ENCODE measurements around the gene PLA2G4A.

DNA sequence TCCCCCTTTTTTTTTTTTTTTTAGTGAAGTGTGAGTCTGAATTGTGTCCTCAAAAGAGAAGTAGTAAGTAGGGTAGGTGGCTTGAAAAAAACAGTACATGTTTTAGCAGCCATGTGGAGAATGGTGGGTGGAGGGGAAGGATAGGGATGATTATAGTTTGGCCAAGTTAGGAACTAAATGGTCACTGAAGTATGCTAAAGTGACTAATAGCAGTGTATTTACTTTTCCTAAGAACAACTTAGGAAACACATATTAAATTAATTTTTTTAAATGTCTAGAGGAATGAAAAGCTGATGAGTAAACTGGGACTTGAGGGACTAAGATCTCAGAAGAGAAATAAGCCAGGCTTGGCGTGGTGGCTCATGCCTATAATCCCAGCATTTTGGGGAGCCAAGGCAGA lies 55.5 kb downstream of the PLA2G4A start:
- no peak for TF ChIP-seq CTCF (IDR thresholded peaks at IDR 0.05)
- no peak for TF ChIP-seq POLR2AphosphoS5 (IDR thresholded peaks at IDR 0.05)
- no peak for TF ChIP-seq EP300 (IDR thresholded peaks at IDR 0.05; ENCODE audit: low read depth)

Data from transverse colon (tissue), 4 donors.